H1 (cell line): ENCODE data around the gene MATK. TPM values are rescaled to one million over a fixed set of nuclear protein-coding genes. Genes with fewer than 3 reads are reported as not detected.

Source experiments
- BRCA1 ChIP-seq: IDR thresholded peaks from 2 replicates; pipeline ENCODE4 v1.6.1; 2012; ENCODE audit warnings: low read depth, low read length, improper control_type of control experiment
- CEBPB ChIP-seq: IDR thresholded peaks from 2 replicates; pipeline ENCODE4 v1.6.1; 2012; ENCODE audit warnings: low read depth, low read length
- FOSL1 ChIP-seq: IDR thresholded peaks from 2 replicates; pipeline ENCODE4 v1.6.1; 2011; ENCODE audit warnings: mild to moderate bottlenecking, low read depth, low read length, moderate library complexity; ENCODE audit not compliant: insufficient read depth
- HDAC2 ChIP-seq, 2 experiments: fragments of 300-600 bp in 1 of 2; sonication (generic) in 1 of 2; IDR thresholded peaks; 2 replicates each; pipeline ENCODE4 v1.6.1; 2011 to 2012; ENCODE audit warnings: low read depth in 2 of 2, low read length in 2 of 2, mild to moderate bottlenecking in 2 of 2, moderate library complexity in 2 of 2, borderline replicate concordance in 1 of 2, inconsistent platforms in 1 of 2
- polyA plus RNA-seq, 7 experiments: library from polyadenylated mRNA; depleted of rRNA in 3 of 7; stranded (reverse) in 5 of 7; unstranded in 2 of 7; fragments of >200 nt in 5 of 7; fragments of 200-250 nt in 2 of 7; gene quantifications; 1 replicate in 5 of 7; 2 replicates in 1 of 7; 4 replicates in 1 of 7; pipeline versions ENCODE4 v1.2.1 to v1.2.3, GENCODE V29; 2011 to 2013; ENCODE audit warnings: missing spikeins in 2 of 7, mixed read lengths in 2 of 7
- total RNA-seq: library from RNA; stranded (reverse); fragmentation: NEBNext Ultra II Directional; extraction: Animal tissue kit (Norgen Biotek cat#: 25700); gene quantifications from 2 replicates; pipeline ENCODE4 v1.2.1, GENCODE V29; 2021

MATK gene
- total and polyA plus RNA-seq, 2 of the 8 experiments (the other 6 are each of a cell fraction or from before 2014, with no cell fraction given): 20.5 to 21.4 TPM

DNA sequence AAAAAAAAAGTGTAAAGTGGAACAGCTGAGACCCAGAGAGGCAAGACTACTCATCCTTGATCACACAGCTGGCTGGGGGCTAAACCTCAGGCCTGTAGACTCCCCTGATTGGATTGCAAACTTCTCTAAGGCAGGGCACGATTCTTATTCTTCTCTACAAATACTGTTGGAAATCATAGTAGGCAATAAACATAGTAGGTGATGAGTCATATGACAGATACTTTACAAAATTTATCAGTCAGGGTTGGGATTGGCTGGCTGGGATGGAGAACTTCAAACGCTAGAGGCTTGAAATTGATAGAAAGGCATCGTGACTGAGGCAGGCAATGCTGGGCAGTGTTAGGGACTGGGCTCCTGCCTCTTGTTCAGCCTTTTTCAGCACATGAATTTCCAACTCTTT is 5.9 kb upstream of the MATK start (continued):
- TF ChIP-seq HDAC2 (IDR thresholded peaks at IDR 0.05; ENCODE audit: borderline replicate concordance in 1 of 2, low read depth in 2 of 2, low read length in 2 of 2) (no peak), FOSL1 (no peak), CEBPB (no peak), BRCA1 (no peak)
